Ascending aorta (tissue), 2 donors: ENCODE measurements around the gene TRIL. TPM values are rescaled to one million over a fixed set of nuclear protein-coding genes. Genes with fewer than 3 reads are reported as not detected.

Experiments
- DNase-seq, 2 donors: peaks; one replicate each; pipeline ENCODE4 v3.0.0-alpha.2; 2019; ENCODE audit warnings: low spot score in 2 of 2
- H3K27ac ChIP-seq, 2 donors: fragments of 200-600 bp; sonication (generic); one replicate each; pipeline ENCODE4 v1.5.1; 2016 to 2017; ENCODE audit warnings: mild to moderate bottlenecking in 1 of 2
- H3K27me3 ChIP-seq: fragments of 200-600 bp; sonication (generic); one replicate; pipeline ENCODE4 v1.5.1; 2017
- H3K36me3 ChIP-seq, 2 donors: fragments of 200-600 bp; sonication (generic); one replicate each; pipeline ENCODE4 v1.5.1; 2016
- H3K4me1 ChIP-seq, 2 donors: fragments of 200-600 bp; sonication (generic); one replicate each; pipeline ENCODE4 v1.5.1; 2016 to 2017; ENCODE audit warnings: mild to moderate bottlenecking in 1 of 2
- H3K4me3 ChIP-seq, 2 donors: fragments of 200-600 bp; sonication (generic); one replicate each; pipeline ENCODE4 v1.5.1; 2016 to 2017; ENCODE audit warnings: mild to moderate bottlenecking in 1 of 2
- H3K9me3 ChIP-seq, 2 donors: fragments of 200-600 bp; sonication (generic); one replicate each; pipeline ENCODE4 v1.5.1; 2016
- intact Hi-C: fragments of 100-400 bp; cut with DNase I; formaldehyde crosslinking; loops from one replicate; pipeline ENCODE4 v1.15.1; 2023
- total RNA-seq: library from RNA; depleted of rRNA; stranded (reverse); fragments of >200 nt; gene quantifications from one replicate; pipeline ENCODE4 v1.1.0, GENCODE V29; 2016
- TF ChIP-seq, protein P1 (sequence below), 3 experiments: fragments of 200-600 bp in 2 of 3; fragments of 450-650 bp in 1 of 3; sonication (generic) in 2 of 3; IDR thresholded peaks; one replicate each; pipeline ENCODE4 v1.5.1; 2016 to 2019; ENCODE audit warnings: antibody characterized with exemption in 3 of 3, mild to moderate bottlenecking in 1 of 3, moderate library complexity in 1 of 3

Gene TRIL, protein sequence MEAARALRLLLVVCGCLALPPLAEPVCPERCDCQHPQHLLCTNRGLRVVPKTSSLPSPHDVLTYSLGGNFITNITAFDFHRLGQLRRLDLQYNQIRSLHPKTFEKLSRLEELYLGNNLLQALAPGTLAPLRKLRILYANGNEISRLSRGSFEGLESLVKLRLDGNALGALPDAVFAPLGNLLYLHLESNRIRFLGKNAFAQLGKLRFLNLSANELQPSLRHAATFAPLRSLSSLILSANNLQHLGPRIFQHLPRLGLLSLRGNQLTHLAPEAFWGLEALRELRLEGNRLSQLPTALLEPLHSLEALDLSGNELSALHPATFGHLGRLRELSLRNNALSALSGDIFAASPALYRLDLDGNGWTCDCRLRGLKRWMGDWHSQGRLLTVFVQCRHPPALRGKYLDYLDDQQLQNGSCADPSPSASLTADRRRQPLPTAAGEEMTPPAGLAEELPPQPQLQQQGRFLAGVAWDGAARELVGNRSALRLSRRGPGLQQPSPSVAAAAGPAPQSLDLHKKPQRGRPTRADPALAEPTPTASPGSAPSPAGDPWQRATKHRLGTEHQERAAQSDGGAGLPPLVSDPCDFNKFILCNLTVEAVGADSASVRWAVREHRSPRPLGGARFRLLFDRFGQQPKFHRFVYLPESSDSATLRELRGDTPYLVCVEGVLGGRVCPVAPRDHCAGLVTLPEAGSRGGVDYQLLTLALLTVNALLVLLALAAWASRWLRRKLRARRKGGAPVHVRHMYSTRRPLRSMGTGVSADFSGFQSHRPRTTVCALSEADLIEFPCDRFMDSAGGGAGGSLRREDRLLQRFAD
- 13.5 TPM for total RNA-seq

DNA sequence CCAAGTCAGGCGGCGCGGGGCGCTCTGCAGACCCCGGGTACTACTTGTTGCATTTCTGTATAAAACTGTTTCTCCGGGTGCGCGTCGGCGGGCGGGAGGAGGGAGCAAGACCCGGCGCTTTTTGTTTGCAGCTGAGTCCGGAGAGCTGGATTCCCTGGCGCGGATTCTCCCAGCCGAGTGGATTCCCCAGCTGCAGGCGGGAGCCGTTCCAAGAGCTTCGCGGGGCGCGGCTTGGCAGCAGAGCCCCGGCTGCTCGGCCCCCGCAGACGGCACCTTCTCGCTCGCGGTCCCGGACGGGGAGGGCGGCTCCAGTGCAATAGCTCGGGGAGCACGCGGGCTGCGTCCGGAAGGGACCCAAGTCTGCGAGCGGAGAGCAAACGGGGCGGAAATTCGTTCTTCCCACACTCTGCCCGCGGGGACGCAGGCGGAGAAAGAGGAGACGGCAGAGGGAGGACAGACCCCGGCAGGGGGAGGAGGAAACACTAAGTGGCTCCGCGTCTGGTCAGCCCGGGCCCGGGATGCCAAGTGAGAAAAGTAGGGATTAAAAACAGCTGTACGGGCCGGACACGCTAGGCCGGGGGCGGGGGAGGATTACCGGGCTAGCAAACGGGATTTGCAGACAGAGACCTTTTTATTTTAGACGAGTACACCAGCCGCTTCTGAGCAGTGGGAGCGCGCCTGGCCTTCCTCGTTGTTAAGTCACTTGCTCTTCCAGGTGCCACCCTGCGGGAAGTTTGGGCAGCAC lies at the start of gene TRIL:
TRIL (minus strand) TSS at position 96 of the 745 bp plus-strand sequence. CDS start 284 bp downstream, outside the sequence.
- H3K27me3 ChIP-seq, result peaks cover 27% of the 10 kb centered on the region

DNA sequence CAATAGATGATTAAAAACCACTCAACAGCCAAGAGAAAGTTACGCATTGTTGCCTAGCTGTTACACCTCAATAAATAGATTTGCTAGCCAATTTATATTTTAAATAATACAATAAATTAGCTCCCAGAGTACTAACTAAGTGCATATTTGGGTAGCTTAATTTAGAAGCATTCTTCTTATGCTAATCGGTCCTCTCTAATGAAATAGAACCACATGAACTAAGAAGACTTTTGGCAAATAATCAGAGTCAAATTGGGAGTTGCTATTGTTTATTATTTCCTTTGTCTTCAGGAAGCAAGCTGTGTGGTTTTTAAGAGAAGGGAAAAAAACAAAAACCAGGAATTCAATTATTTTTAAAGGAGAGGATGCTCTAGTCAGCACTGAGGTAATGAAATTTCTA lies 49.0 kb upstream of the TRIL start:
- H3K4me3 ChIP-seq, result no peak overlapping the region
- DNase-seq, result no peak
- no peaks in the 10 kb centered on the region for H3K4me1 ChIP-seq
- TF ChIP-seq, protein P1, sequence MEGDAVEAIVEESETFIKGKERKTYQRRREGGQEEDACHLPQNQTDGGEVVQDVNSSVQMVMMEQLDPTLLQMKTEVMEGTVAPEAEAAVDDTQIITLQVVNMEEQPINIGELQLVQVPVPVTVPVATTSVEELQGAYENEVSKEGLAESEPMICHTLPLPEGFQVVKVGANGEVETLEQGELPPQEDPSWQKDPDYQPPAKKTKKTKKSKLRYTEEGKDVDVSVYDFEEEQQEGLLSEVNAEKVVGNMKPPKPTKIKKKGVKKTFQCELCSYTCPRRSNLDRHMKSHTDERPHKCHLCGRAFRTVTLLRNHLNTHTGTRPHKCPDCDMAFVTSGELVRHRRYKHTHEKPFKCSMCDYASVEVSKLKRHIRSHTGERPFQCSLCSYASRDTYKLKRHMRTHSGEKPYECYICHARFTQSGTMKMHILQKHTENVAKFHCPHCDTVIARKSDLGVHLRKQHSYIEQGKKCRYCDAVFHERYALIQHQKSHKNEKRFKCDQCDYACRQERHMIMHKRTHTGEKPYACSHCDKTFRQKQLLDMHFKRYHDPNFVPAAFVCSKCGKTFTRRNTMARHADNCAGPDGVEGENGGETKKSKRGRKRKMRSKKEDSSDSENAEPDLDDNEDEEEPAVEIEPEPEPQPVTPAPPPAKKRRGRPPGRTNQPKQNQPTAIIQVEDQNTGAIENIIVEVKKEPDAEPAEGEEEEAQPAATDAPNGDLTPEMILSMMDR (IDR thresholded peaks at IDR 0.05), result no peak
- no peaks in the 10 kb centered on the region for H3K27me3 ChIP-seq
- no peak overlapping the region for H3K27ac ChIP-seq
- no peaks in the 10 kb centered on the region for H3K9me3 ChIP-seq
- H3K36me3 ChIP-seq, result no peaks in the 10 kb centered on the region
- intact Hi-C loops, result no loop called here

More for the DNA sequence above, at the start of gene TRIL:
- Histone ChIP-seq H3K36me3 (no peaks in the 10 kb centered on the region), H3K27ac (no peak within 1 kb of the TSS), H3K4me3 (peak within 1 kb of the TSS; percentile 48 to 58), H3K4me1 (peaks cover 6 to 21% of the 10 kb centered on the region in 2 donors), H3K9me3 (no peaks in the 10 kb centered on the region)
- TF ChIP-seq, protein P1 (IDR thresholded peaks at IDR 0.05), result no peak
- intact Hi-C loops, result no loop called here
- peak in 1 of 2 donors; percentile 67 for DNase-seq

DNA sequence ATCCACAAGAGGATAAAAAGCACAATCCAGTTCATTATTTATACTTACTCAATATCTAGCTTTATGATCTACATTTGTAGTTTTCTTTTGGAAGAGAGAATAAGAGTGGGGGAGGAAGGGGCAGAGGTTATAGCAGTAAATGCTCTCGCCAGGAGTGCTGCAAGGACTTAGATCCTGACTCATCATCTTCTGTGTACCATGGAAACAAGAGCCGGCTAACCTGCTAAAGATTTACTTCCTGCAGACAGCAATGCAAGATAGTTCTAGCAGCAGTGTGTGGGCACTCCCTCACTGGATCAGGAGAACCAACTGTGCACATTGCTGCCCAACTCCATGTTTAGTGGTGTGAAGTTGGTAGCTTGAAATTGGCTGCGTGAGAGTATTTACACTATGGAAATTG lies 47.7 kb upstream of the TRIL start:
- no peaks in the 10 kb centered on the region for H3K4me1 ChIP-seq
- no peaks in the 10 kb centered on the region for H3K36me3 ChIP-seq
- no peak overlapping the region for H3K4me3 ChIP-seq
- H3K9me3 ChIP-seq, result no peaks in the 10 kb centered on the region
- no peak for DNase-seq
- no peak overlapping the region for H3K27ac ChIP-seq
- H3K27me3 ChIP-seq, result no peaks in the 10 kb centered on the region
- TF ChIP-seq, protein P1 (IDR thresholded peaks at IDR 0.05), result no peak
- intact Hi-C loops, result no loop called here

DNA sequence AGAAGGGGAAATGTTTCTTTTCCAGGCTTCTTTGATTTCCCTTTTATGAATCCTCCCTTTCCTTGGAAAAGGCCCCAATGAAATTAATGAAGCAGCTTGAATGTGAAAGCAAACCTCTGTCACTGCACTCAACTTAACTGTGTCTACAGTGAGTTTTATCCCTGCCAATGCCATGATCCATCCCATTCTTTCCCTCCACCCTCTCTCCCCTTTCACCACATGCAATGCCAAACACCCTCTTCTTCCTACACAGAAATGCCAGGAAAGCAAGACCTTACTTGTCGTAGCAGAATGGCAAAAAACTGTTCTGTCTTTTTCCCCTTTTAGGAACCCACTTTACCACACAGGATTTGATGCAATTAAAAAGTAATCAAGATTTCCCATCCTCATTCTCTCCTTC lies 47.3 kb upstream of the TRIL start:
- H3K4me1 ChIP-seq, result no peaks in the 10 kb centered on the region
- H3K36me3 ChIP-seq, result no peaks in the 10 kb centered on the region
- no peaks in the 10 kb centered on the region for H3K27me3 ChIP-seq
- no peak for DNase-seq
- no peak overlapping the region for H3K27ac ChIP-seq
- no peaks in the 10 kb centered on the region for H3K9me3 ChIP-seq
- TF ChIP-seq, protein P1 (IDR thresholded peaks at IDR 0.05), result no peak
- H3K4me3 ChIP-seq, result no peak overlapping the region
- intact Hi-C loops, result no loop called here

DNA sequence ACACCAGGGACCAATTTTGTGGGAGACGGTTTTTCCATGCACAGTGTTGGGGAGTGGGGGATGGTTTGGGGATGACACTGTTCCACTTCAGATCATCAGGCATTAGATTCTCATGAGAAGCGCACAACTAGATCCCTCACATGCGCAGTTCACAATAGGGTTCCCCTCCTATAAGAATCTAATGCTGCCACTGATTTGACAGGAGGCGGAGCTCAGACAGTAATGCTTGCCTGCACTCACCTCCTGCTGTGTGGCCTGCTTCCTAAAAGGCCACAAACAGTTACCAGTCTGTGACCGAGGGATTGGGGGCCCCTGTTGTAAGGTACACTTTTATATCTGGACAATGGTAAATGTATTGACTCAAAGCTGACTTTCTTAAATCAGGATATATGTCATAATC lies 45.6 kb upstream of the TRIL start:
- Histone ChIP-seq H3K27ac (no peak overlapping the region), H3K4me3 (no peak overlapping the region), H3K36me3 (no peaks in the 10 kb centered on the region), H3K9me3 (no peaks in the 10 kb centered on the region), H3K27me3 (no peaks in the 10 kb centered on the region), H3K4me1 (no peaks in the 10 kb centered on the region)
- TF ChIP-seq, protein P1 (IDR thresholded peaks at IDR 0.05), result no peak
- intact Hi-C loops, result no loop called here
- no peak for DNase-seq
